HEK293T (cell line): ENCODE data around the gene ANKRD63.

Source experiments
- ELF4 ChIP-seq: fragments of 450-650 bp; IDR thresholded peaks from 2 replicates; pipeline ENCODE4 v1.6.1; 2017; ENCODE audit warnings: antibody characterized with exemption
- FOXM1 ChIP-seq: fragments of 450-650 bp; IDR thresholded peaks from 2 replicates; pipeline ENCODE4 v1.6.1; 2017; ENCODE audit warnings: mild to moderate bottlenecking, borderline replicate concordance

- TF ChIP-seq FOXM1 (no peak), ELF4 (no peak)
Observed at GRCh38 chr15:40286794-40287193, 3.9 kb upstream of the ANKRD63 start.
